Gastrocnemius medialis (tissue), 4 donors: ENCODE results near the gene FMO3. TPM values are rescaled to one million over a fixed set of nuclear protein-coding genes. Genes with fewer than 3 reads are reported as not detected.
A peak's percentile ranks its signal among the peaks of the same experiment; 100 is the strongest.

Experiments
- ATAC-seq, 2 donors: fragments of 150-250 bp; one replicate each; pipeline ENCODE4 v1.9.1; 2016
- DNase-seq, 2 donors: peaks; one replicate each; pipeline ENCODE4 v3.0.0-alpha.2; 2019
- H3K27ac ChIP-seq, 4 donors: fragments of 200-600 bp; sonication (generic); 1 replicate in 1 of 4; 2 replicates in 3 of 4; pipeline ENCODE4 v1.5.1; 2016 to 2018; ENCODE audit warnings: mild to moderate bottlenecking in 2 of 4, moderate library complexity in 1 of 4
- H3K27me3 ChIP-seq, 3 donors: fragments of 200-600 bp; sonication (generic) in 2 of 3; 1 replicate in 1 of 3; 2 replicates in 2 of 3; pipeline versions ENCODE4 v1.5.1 to v1.6.0; 2016 to 2019; ENCODE audit warnings: mild to moderate bottlenecking in 1 of 3, moderate library complexity in 1 of 3
- H3K36me3 ChIP-seq, 2 donors: fragments of 200-600 bp; sonication (generic) in 1 of 2; one replicate each; pipeline ENCODE4 v1.5.1; 2017 to 2018
- H3K4me1 ChIP-seq, 2 donors: fragments of 200-600 bp; sonication (generic) in 1 of 2; one replicate each; pipeline ENCODE4 v1.5.1; 2016 to 2017; ENCODE audit warnings: mild to moderate bottlenecking in 2 of 2
- H3K4me3 ChIP-seq, 4 donors: fragments of 200-600 bp; sonication (generic) in 3 of 4; 1 replicate in 1 of 4; 2 replicates in 3 of 4; pipeline ENCODE4 v1.5.1; 2016 to 2019; ENCODE audit warnings: mild to moderate bottlenecking in 2 of 4
- H3K9me3 ChIP-seq, 3 donors: fragments of 200-600 bp; sonication (generic) in 2 of 3; 1 replicate in 1 of 3; 2 replicates in 2 of 3; pipeline ENCODE4 v1.5.1; 2016 to 2019
- CTCF ChIP-seq, 5 experiments: fragments of 450-650 bp in 3 of 5; fragments of 200-600 bp in 2 of 5; sonication (generic) in 2 of 5; IDR thresholded peaks in 4 of 5; conservative IDR thresholded peaks in 1 of 5; 1 replicate in 4 of 5; 2 replicates in 1 of 5; pipeline ENCODE4 v1.5.1; 2016 to 2019; ENCODE audit warnings: antibody characterized with exemption in 5 of 5, mild to moderate bottlenecking in 3 of 5, moderate library complexity in 3 of 5
- POLR2A ChIP-seq, 2 donors: fragments of 450-650 bp; IDR thresholded peaks; one replicate each; pipeline ENCODE4 v1.6.1; 2017; ENCODE audit warnings: antibody characterized with exemption in 2 of 2, mild to moderate bottlenecking in 2 of 2, moderate library complexity in 2 of 2
- in situ Hi-C, 4 donors: fragments of 200-750 bp; cut with MboI; loops; one replicate each; pipeline versions ENCODE4 v1.15.0 to v1.8.0; 2017; ENCODE audit warnings: low sequenced_read_pairs in 4 of 4
- intact Hi-C: fragments of 100-400 bp; cut with DNase I; formaldehyde crosslinking; loops from one replicate; pipeline ENCODE4 v1.15.1; 2023; ENCODE audit warnings: low total_unique reads
- total RNA-seq, 4 donors: library from RNA; depleted of rRNA; stranded (reverse); fragments of >200 nt; gene quantifications; one replicate each; pipeline versions ENCODE4 v1.1.0 to v1.2.3, GENCODE V29; 2016

The FMO3 gene
- total RNA-seq, 4 donors from 2014 or later, result 2.1 to 3.3 (median 2.6) TPM

GRCh38 chr1:171122299-171122698, 31.6 kb downstream of the FMO3 start:
- TF ChIP-seq CTCF (IDR thresholded peaks at IDR 0.05 in 4 of 5, conservative IDR thresholded peaks at IDR 0.05 in 1 of 5) (no peak), POLR2A (IDR thresholded peaks at IDR 0.05) (no peak)
- in situ Hi-C loops (no loop called here), intact Hi-C loops (no loop called here)
- Histone ChIP-seq H3K27ac (peak overlapping the region in 2 of 4 donors; percentile 42 to 45), H3K4me3 (no peak overlapping the region), H3K9me3 (no peaks in the 10 kb centered on the region), H3K4me1 (peaks cover 0 to 21% of the 10 kb centered on the region in 2 donors), H3K36me3 (no peaks in the 10 kb centered on the region), H3K27me3 (no peaks in the 10 kb centered on the region)
- DNase-seq (no peak), ATAC-seq (no peak)

- in situ Hi-C loops (no loop called here), intact Hi-C loops (no loop called here)
- Histone ChIP-seq H3K27me3 (no peaks in the 10 kb centered on the region), H3K4me3 (no peak overlapping the region), H3K27ac (peak overlapping the region; percentile 21 to 58 (median 36)), H3K9me3 (no peaks in the 10 kb centered on the region), H3K36me3 (no peaks in the 10 kb centered on the region), H3K4me1 (peaks cover 0 to 25% of the 10 kb centered on the region in 2 donors)
- TF ChIP-seq POLR2A (IDR thresholded peaks at IDR 0.05) (no peak), CTCF (IDR thresholded peaks at IDR 0.05 in 4 of 5, conservative IDR thresholded peaks at IDR 0.05 in 1 of 5) (no peak)
- DNase-seq (no peak), ATAC-seq (no peak)
Measured at GRCh38 chr1:171122893-171123292, 32.2 kb downstream of the FMO3 start.

- TF ChIP-seq CTCF (IDR thresholded peaks at IDR 0.05 in 4 of 5, conservative IDR thresholded peaks at IDR 0.05 in 1 of 5), result no peak
- no peak for TF ChIP-seq POLR2A (IDR thresholded peaks at IDR 0.05)
- peak overlapping the region in 2 of 4 donors; percentile 8 to 33 for H3K27ac ChIP-seq
- in situ Hi-C loops, result no loop called here
Measured at GRCh38 chr1:171126504-171126903, 35.8 kb downstream of the FMO3 start.

GRCh38 chr1:171127099-171127498, 36.4 kb downstream of the FMO3 start:
- TF ChIP-seq POLR2A (IDR thresholded peaks at IDR 0.05) (no peak), CTCF (IDR thresholded peaks at IDR 0.05 in 4 of 5, conservative IDR thresholded peaks at IDR 0.05 in 1 of 5) (no peak)
- no peak for DNase-seq
- no peaks in the 10 kb centered on the region for H3K9me3 ChIP-seq
- H3K4me3 ChIP-seq, result no peak overlapping the region
- H3K4me1 ChIP-seq, result peaks cover 0 to 25% of the 10 kb centered on the region in 2 donors
- peaks cover 0 to 3% of the 10 kb centered on the region in 2 donors for H3K36me3 ChIP-seq
- intact Hi-C loops (no loop called here), in situ Hi-C loops (no loop called here)
- no peak for ATAC-seq
- H3K27ac ChIP-seq, result peak overlapping the region in 2 of 4 donors; percentile 8 to 33
- H3K27me3 ChIP-seq, result no peaks in the 10 kb centered on the region

More at GRCh38 chr1:171126504-171126903, 35.8 kb downstream of the FMO3 start:
- no peaks in the 10 kb centered on the region for H3K9me3 ChIP-seq
- no peak overlapping the region for H3K4me3 ChIP-seq
- DNase-seq (peak in 1 of 2 donors; percentile 55), ATAC-seq (peak in 1 of 2 donors; percentile 23)
- H3K27me3 ChIP-seq, result no peaks in the 10 kb centered on the region
- intact Hi-C loops, result no loop called here
- peaks cover 0 to 3% of the 10 kb centered on the region in 2 donors for H3K36me3 ChIP-seq
- peaks cover 0 to 25% of the 10 kb centered on the region in 2 donors for H3K4me1 ChIP-seq

- H3K9me3 ChIP-seq, result no peaks in the 10 kb centered on the region
- H3K4me1 ChIP-seq, result peaks cover 0 to 25% of the 10 kb centered on the region in 2 donors
- ATAC-seq (no peak), DNase-seq (no peak)
- intact Hi-C loops (no loop called here), in situ Hi-C loops (no loop called here)
- TF ChIP-seq CTCF (IDR thresholded peaks at IDR 0.05 in 4 of 5, conservative IDR thresholded peaks at IDR 0.05 in 1 of 5) (no peak), POLR2A (IDR thresholded peaks at IDR 0.05) (no peak)
- peaks cover 0 to 3% of the 10 kb centered on the region in 2 donors for H3K36me3 ChIP-seq
- H3K27me3 ChIP-seq, result no peaks in the 10 kb centered on the region
- H3K4me3 ChIP-seq, result no peak overlapping the region
- H3K27ac ChIP-seq, result peak overlapping the region in 1 of 4 donors; percentile 8
Measured at GRCh38 chr1:171127501-171127900, 36.8 kb downstream of the FMO3 start.
